Bronchial epithelial cell (primary cell): ENCODE measurements around the gene DDAH1. TPM values are rescaled to one million over a fixed set of nuclear protein-coding genes. Genes with fewer than 3 reads are reported as not detected.

Source experiments
- DNase-seq: peaks from one replicate; pipeline ENCODE4 v3.0.0-alpha.2; 2010; ENCODE audit warnings: low read depth
- FAIRE-seq: peaks from 2 replicates; lab custom pipeline; 2011; peaks lifted over from hg19 to GRCh38; lab: Jason Lieb, UNC
- H3K27me3 ChIP-seq: 2 replicates; pipeline ENCODE4 v1.5.1; 2011; ENCODE audit warnings: low read length; ENCODE audit not compliant: control insufficient read depth, insufficient read depth
- H3K36me3 ChIP-seq: 2 replicates; pipeline ENCODE4 v1.5.1; 2011; ENCODE audit warnings: low read length; ENCODE audit not compliant: control insufficient read depth, insufficient read depth
- H3K4me3 ChIP-seq: 2 replicates; pipeline ENCODE4 v1.5.1; 2011; ENCODE audit warnings: mild to moderate bottlenecking, low read depth, low read length, control low read depth
- total RNA-seq: library from RNA; depleted of rRNA; stranded (reverse); fragments of >200 nt; gene quantifications from 2 replicates; pipeline ENCODE4 v1.2.1, GENCODE V29; 2014
- TF ChIP-seq, protein P1 (sequence below): IDR thresholded peaks from 2 replicates; pipeline ENCODE4 v1.5.1; 2011; ENCODE audit warnings: mild to moderate bottlenecking, moderate library complexity, low read length, control low read depth, inconsistent platforms; ENCODE audit not compliant: insufficient read depth, severe bottlenecking

The DDAH1 gene
- total RNA-seq, 1 donor from 2014 or later, result 1.6 TPM

DNA sequence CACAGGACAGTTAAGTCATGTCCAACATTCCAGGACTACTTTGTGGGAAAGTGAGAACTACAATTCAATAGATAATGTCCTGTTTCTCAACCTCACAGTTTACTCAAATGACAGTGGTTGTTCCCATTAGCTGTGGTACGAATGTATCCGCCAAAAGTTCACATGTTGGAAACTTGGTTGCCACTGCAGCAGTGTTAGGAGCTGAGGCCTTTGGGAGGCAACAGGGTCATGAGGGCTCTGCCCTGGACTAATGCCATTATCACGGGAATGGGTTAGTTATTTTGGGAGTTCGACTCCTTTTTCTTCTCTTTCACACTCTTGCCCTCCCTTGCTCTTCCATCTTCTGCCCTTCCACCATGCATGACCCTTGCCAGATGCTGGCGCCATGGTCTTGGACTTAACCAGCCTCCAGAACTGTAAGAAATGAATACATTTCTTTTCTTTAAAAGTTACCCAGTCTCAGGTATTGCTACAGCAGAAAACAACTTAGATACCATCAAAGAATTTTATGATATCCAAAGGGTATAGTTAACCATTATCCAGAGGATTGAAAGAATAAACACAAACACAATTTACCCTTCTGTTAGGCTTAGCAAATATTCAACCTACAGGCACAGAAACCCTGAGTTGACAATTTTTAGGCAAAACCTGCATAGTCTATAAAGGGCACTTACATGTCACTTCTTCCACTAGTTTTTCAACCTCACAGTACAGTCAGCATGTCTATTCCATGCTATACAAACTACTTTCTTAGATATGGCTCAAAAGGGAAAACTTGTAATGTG is 196.0 kb downstream of the DDAH1 start:
- no peak for DNase-seq
- Histone ChIP-seq H3K27me3 (no peaks in the 10 kb centered on the region), H3K4me3 (no peak overlapping the region), H3K36me3 (peaks cover 17% of the 10 kb centered on the region)
- TF ChIP-seq, protein P1, sequence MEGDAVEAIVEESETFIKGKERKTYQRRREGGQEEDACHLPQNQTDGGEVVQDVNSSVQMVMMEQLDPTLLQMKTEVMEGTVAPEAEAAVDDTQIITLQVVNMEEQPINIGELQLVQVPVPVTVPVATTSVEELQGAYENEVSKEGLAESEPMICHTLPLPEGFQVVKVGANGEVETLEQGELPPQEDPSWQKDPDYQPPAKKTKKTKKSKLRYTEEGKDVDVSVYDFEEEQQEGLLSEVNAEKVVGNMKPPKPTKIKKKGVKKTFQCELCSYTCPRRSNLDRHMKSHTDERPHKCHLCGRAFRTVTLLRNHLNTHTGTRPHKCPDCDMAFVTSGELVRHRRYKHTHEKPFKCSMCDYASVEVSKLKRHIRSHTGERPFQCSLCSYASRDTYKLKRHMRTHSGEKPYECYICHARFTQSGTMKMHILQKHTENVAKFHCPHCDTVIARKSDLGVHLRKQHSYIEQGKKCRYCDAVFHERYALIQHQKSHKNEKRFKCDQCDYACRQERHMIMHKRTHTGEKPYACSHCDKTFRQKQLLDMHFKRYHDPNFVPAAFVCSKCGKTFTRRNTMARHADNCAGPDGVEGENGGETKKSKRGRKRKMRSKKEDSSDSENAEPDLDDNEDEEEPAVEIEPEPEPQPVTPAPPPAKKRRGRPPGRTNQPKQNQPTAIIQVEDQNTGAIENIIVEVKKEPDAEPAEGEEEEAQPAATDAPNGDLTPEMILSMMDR, result no peak
- FAIRE-seq, result no peak

Other genes starting within 250 kb of the DDAH1 start
- gene C1orf52, start 205.5 kb downstream of the DDAH1 start, total RNA-seq, result 11.1 and 12.5 TPM in 2 replicates
- 31.3 and 46.1 TPM in 2 replicates for gene BCL10, start 188.5 kb downstream of the DDAH1 start, total RNA-seq
- 5.1 and 6.1 TPM in 2 replicates for gene CCN1, start 115.6 kb upstream of the DDAH1 start, total RNA-seq
- 6.1 and 8.2 TPM in 2 replicates for gene ZNHIT6, start 243.3 kb upstream of the DDAH1 start, total RNA-seq